H9 (cell line): Measurements from ENCODE around the gene IER2. TPM values are rescaled to one million over a fixed set of nuclear protein-coding genes. Genes with fewer than 3 reads are reported as not detected.

Experiments
- DNase-seq: peaks from one replicate; pipeline ENCODE4 v3.0.0-alpha.2; 2017
- H2AFZ ChIP-seq: one replicate; pipeline ENCODE4 v1.6.1; 2013; ENCODE audit warnings: mild to moderate bottlenecking, low read length, control low read depth, moderate library complexity
- H2AK5ac ChIP-seq: 2 replicates; pipeline ENCODE4 v1.6.1; 2013; ENCODE audit warnings: low read length, control low read depth, mixed read lengths; ENCODE audit not compliant: insufficient read length
- H2BK120ac ChIP-seq: one replicate; pipeline ENCODE4 v1.6.1; 2013; ENCODE audit warnings: low read depth, mild to moderate bottlenecking, low read length, control low read depth, inconsistent platforms; ENCODE audit not compliant: poor library complexity, severe bottlenecking
- H2BK12ac ChIP-seq: 2 replicates; pipeline ENCODE4 v1.6.1; 2013; ENCODE audit warnings: low read length, control low read depth, mixed read lengths, low read depth; ENCODE audit not compliant: insufficient read length
- H2BK15ac ChIP-seq: 2 replicates; pipeline ENCODE4 v1.6.1; 2013; ENCODE audit warnings: low read depth, low read length, control low read depth
- H2BK20ac ChIP-seq: one replicate; pipeline ENCODE4 v1.6.1; 2013; ENCODE audit warnings: low read depth, mild to moderate bottlenecking, low read length, control low read depth, inconsistent platforms; ENCODE audit not compliant: poor library complexity, severe bottlenecking
- H2BK5ac ChIP-seq: 2 replicates; pipeline ENCODE4 v1.6.1; 2013; ENCODE audit warnings: low read length, control low read depth, mixed read lengths; ENCODE audit not compliant: insufficient read length
- H3K14ac ChIP-seq: 2 replicates; pipeline ENCODE4 v1.6.1; 2013; ENCODE audit warnings: low read length, control low read depth; ENCODE audit not compliant: insufficient read depth
- H3K18ac ChIP-seq: 2 replicates; pipeline ENCODE4 v1.6.1; 2013; ENCODE audit warnings: low read depth, mild to moderate bottlenecking, mixed read lengths, low read length, control low read depth; ENCODE audit not compliant: insufficient read length
- H3K23ac ChIP-seq: 2 replicates; pipeline ENCODE4 v1.6.1; 2013; ENCODE audit warnings: low read length, control low read depth, mixed read lengths, low read depth; ENCODE audit not compliant: insufficient read length
- H3K23me2 ChIP-seq: 2 replicates; pipeline ENCODE4 v1.6.1; 2013; ENCODE audit warnings: low read depth, mild to moderate bottlenecking, mixed read lengths, low read length, control low read depth; ENCODE audit not compliant: insufficient read length, poor library complexity, severe bottlenecking
- H3K27ac ChIP-seq: 2 replicates; pipeline ENCODE4 v1.5.1; 2013; ENCODE audit warnings: low read length, control low read depth, mixed read lengths, low read depth; ENCODE audit not compliant: insufficient read length
- H3K27me3 ChIP-seq: 2 replicates; pipeline ENCODE4 v1.6.1; 2013; ENCODE audit warnings: low read length, control low read depth, inconsistent platforms; ENCODE audit not compliant: insufficient read depth
- H3K4ac ChIP-seq: 2 replicates; pipeline ENCODE4 v1.6.1; 2013; ENCODE audit warnings: low read depth, mild to moderate bottlenecking, control low read depth, inconsistent platforms, low read length, moderate library complexity
- H3K4me1 ChIP-seq: 2 replicates; pipeline ENCODE4 v1.6.1; 2013; ENCODE audit warnings: low read length, control low read depth, inconsistent platforms; ENCODE audit not compliant: insufficient read depth
- H3K4me2 ChIP-seq: 2 replicates; pipeline ENCODE4 v1.6.1; 2013; ENCODE audit warnings: low read length, control low read depth, mixed read lengths; ENCODE audit not compliant: insufficient read length, insufficient read depth
- H3K56ac ChIP-seq: 2 replicates; pipeline ENCODE4 v1.6.1; 2013; ENCODE audit warnings: low read depth, mild to moderate bottlenecking, mixed read lengths, low read length, control low read depth; ENCODE audit not compliant: insufficient read length
- H3K79me1 ChIP-seq: 2 replicates; pipeline ENCODE4 v1.6.1; 2013; ENCODE audit warnings: low read depth, mild to moderate bottlenecking, moderate library complexity, low read length, control low read depth, inconsistent platforms; ENCODE audit not compliant: insufficient read depth, poor library complexity, severe bottlenecking
- H3K79me2 ChIP-seq: 2 replicates; pipeline ENCODE4 v1.6.1; 2013; ENCODE audit warnings: low read length, control low read depth, inconsistent platforms; ENCODE audit not compliant: insufficient read depth
- H3K9ac ChIP-seq: 2 replicates; pipeline ENCODE4 v1.6.1; 2013; ENCODE audit warnings: low read length, control low read depth, mixed read lengths; ENCODE audit not compliant: insufficient read length; ENCODE audit errors: extremely low read depth
- H3K9me3 ChIP-seq: one replicate; pipeline ENCODE4 v1.6.1; 2013; ENCODE audit warnings: low read depth, low read length, inconsistent platforms; ENCODE audit not compliant: control insufficient read depth
- H3T11ph ChIP-seq: one replicate; pipeline ENCODE4 v1.6.1; 2013; ENCODE audit warnings: mild to moderate bottlenecking, low read length, control low read depth, inconsistent platforms
- H4K20me1 ChIP-seq: one replicate; pipeline ENCODE4 v1.6.1; 2013; ENCODE audit not compliant: control insufficient read depth, insufficient read length, insufficient read depth
- H4K5ac ChIP-seq: 2 replicates; pipeline ENCODE4 v1.6.1; 2013; ENCODE audit warnings: low read depth, mild to moderate bottlenecking, mixed read lengths, low read length, control low read depth; ENCODE audit not compliant: insufficient read length
- H4K8ac ChIP-seq: replicated peaks from 2 replicates; pipeline ENCODE4 v1.6.1; 2013; ENCODE audit warnings: low read length, control low read depth, mixed read lengths, low read depth; ENCODE audit not compliant: insufficient read length
- H4K91ac ChIP-seq: 2 replicates; pipeline ENCODE4 v1.6.1; 2013; ENCODE audit warnings: low read depth, mild to moderate bottlenecking, moderate library complexity, mixed read lengths, low read length, control low read depth; ENCODE audit not compliant: insufficient read length
- H3K27ac Mint-ChIP-seq, 3 experiments: 2 replicates in 2 of 3; 3 replicates in 1 of 3; pipeline ENCODE4 v1.8.0; 2020 to 2021; ENCODE audit warnings: mixed read lengths in 3 of 3, mild to moderate bottlenecking in 1 of 3, moderate library complexity in 1 of 3
- H3K27me3 Mint-ChIP-seq: 2 replicates; pipeline ENCODE4 v1.8.0; 2021; ENCODE audit warnings: low read depth, mild to moderate bottlenecking, moderate library complexity, mixed read lengths
- H3K36me3 Mint-ChIP-seq, 3 experiments: 2 replicates in 2 of 3; 3 replicates in 1 of 3; pipeline ENCODE4 v1.8.0; 2020 to 2021; ENCODE audit warnings: low read depth in 3 of 3, mixed read lengths in 3 of 3; ENCODE audit not compliant: insufficient read depth in 1 of 3
- H3K4me1 Mint-ChIP-seq, 2 experiments: 2 replicates each; pipeline ENCODE4 v1.8.0; 2020; ENCODE audit warnings: mixed read lengths in 2 of 2
- H3K4me3 Mint-ChIP-seq, 2 experiments: 2 replicates in 1 of 2; 3 replicates in 1 of 2; pipeline ENCODE4 v1.8.0; 2020 to 2021; ENCODE audit warnings: mild to moderate bottlenecking in 2 of 2, mixed read lengths in 2 of 2, moderate library complexity in 1 of 2
- H3K9me3 Mint-ChIP-seq, 2 experiments: 2 replicates in 1 of 2; 3 replicates in 1 of 2; pipeline ENCODE4 v1.8.0; 2020; ENCODE audit warnings: mild to moderate bottlenecking in 2 of 2, mixed read lengths in 2 of 2, moderate library complexity in 1 of 2
- CTCF ChIP-seq: fragments of 200-600 bp; sonication (generic); conservative IDR thresholded peaks from 3 replicates; pipeline ENCODE4 v1.8.0; 2021; ENCODE audit warnings: antibody characterized with exemption, mild to moderate bottlenecking
- WGBS: extraction: QIAGEN DNeasy Blood & Tissue Kit; methylation state at CpG from one replicate; pipeline ENCODE4 v1.1.7; 2013; ENCODE audit warnings: missing lambda C conversion rate, low lambda C conversion rate, mixed read lengths; ENCODE audit not compliant: insufficient read length; ENCODE audit errors: extremely low coverage; 5-methylcytosine and 5-hydroxymethylcytosine counted together
- total RNA-seq: library from RNA; stranded (reverse); gene quantifications from 2 replicates; pipeline ENCODE4 v1.2.1, GENCODE V29; 2021

Gene IER2
- total RNA-seq, 1 experiment from 2014 or later = 160 TPM

GRCh38 chr19:13115936-13116281 is 34.3 kb upstream of the IER2 start:
- H3K4ac ChIP-seq = no peak overlapping the region
- no peak overlapping the region for H2BK5ac ChIP-seq
- no peak overlapping the region for H2AFZ ChIP-seq
- peak overlapping the region; percentile 83 for H4K5ac ChIP-seq
- H2AK5ac ChIP-seq = no peak overlapping the region
- no peaks in the 10 kb centered on the region for H3K79me1 ChIP-seq
- TF ChIP-seq CTCF = no peak
- peaks cover 0 to 1% of the 10 kb centered on the region in 2 experiments; a peak in 2 of 5 replicates for H3K9me3 Mint-ChIP-seq
- no peaks in the 10 kb centered on the region for H3K27me3 ChIP-seq
- peak overlapping the region; percentile 71 for H3K14ac ChIP-seq
- no peak overlapping the region for H2BK20ac ChIP-seq
- peak overlapping the region; percentile 66 for H3K4me2 ChIP-seq
- peaks cover 30% of the 10 kb centered on the region for H3K79me2 ChIP-seq
- H3K4me1 Mint-ChIP-seq = peaks cover 29 to 34% of the 10 kb centered on the region in 2 experiments
- H3K9me3 ChIP-seq = no peaks in the 10 kb centered on the region
- no peak overlapping the region for H2BK120ac ChIP-seq
- H4K8ac ChIP-seq = no peak overlapping the region
- no peak overlapping the region for H3T11ph ChIP-seq
- DNase-seq = peak; percentile 24
- WGBS = no CpG with 5 or more reads among the region's 18 CpGs
- no peaks in the 10 kb centered on the region for H3K27me3 Mint-ChIP-seq
- peak overlapping the region; percentile 94 for H3K9ac ChIP-seq
- peak overlapping the region; percentile 98 to 100 for H3K4me3 Mint-ChIP-seq
- peak overlapping the region; percentile 98 to 99 (median 99) for H3K27ac Mint-ChIP-seq
- H3K23ac ChIP-seq = no peak overlapping the region
- H3K27ac ChIP-seq = no peak overlapping the region
- H2BK15ac ChIP-seq = no peak overlapping the region
- peak overlapping the region; percentile 21 for H4K91ac ChIP-seq
- H3K18ac ChIP-seq = peak overlapping the region; percentile 85
- H3K23me2 ChIP-seq = peaks cover 11% of the 10 kb centered on the region
- H3K36me3 Mint-ChIP-seq = peaks cover 9 to 44% (median 35%) of the 10 kb centered on the region in 3 experiments; a peak in 6 of 7 replicates
- H4K20me1 ChIP-seq = no peaks in the 10 kb centered on the region
- H3K56ac ChIP-seq = no peak overlapping the region
- H2BK12ac ChIP-seq = no peak overlapping the region
- H3K4me1 ChIP-seq = peaks cover 11% of the 10 kb centered on the region; the same call in 1 of the 2 replicates
